HUDEP-2 (cell line): ENCODE data around the gene CCDC142.

Experiments
- DNase-seq, 76 experiments: peaks; one replicate each; lab custom pipeline; 2025; ENCODE audit not compliant: unreplicated experiment in 76 of 76; lab: John Stamatoyannopoulos, UW

Gene CCDC142

DNA sequence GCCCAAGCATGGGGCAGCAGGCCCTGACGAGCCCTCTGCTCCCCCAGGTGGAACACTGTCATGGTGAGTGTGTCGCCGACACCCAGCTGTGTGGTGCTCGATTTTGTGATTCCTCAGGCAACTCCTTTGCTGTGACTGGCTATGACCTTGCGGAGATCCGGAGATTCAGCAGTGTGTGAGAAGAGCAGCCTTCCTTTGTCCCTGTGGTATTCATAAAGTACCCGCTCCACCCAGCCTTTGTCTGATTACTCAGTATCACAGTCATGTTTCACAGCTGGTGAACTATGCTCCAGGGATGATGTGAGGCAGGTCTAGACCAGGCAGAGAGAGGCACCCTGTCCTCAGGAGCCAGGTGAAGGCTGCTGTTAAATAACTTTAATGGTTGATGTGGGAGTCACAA lies 57.3 kb downstream of the CCDC142 start:
- DNase-seq: no peak

DNA sequence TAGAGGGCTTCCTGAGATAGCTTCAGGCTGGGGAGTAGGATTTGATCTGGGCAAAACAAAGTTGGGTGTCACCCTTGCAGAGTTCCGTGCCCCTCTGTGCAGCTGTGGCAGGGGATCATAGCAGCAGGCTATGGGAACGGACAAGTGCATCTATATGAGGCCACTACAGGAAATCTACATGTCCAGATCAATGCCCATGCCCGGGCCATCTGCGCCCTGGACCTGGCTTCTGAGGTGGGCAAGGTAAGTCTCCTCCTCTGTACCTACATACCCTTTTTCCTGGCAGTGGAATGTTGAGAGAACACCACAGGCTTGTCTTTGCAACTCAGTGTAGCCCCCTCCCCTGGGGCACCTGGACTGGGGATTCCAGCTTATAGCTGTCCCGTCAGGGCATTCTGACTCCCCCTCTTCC lies 57.8 kb downstream of the CCDC142 start:
- no peak for DNase-seq

- DNase-seq: no peak
Observed at GRCh38 chr2:74424139-74424992, 58.4 kb downstream of the CCDC142 start.
